Measurements from ENCODE around the gene TJP2.

- TF ChIP-seq CTCF (IDR thresholded peaks at IDR 0.05; ENCODE audit: low read length) (no peak), EZH2 (IDR thresholded peaks at IDR 0.05; ENCODE audit: borderline replicate concordance, low read length) (no peak)
Observed at GRCh38 chr9:69202556-69202955, 28.5 kb downstream of the TJP2 start.
